Caco-2 (cell line): Measurements from ENCODE around the gene C2. TPM values are rescaled to one million over a fixed set of nuclear protein-coding genes. Genes with fewer than 3 reads are reported as not detected.

Experiments used
- BruUV-seq: library from RNA; stranded (reverse); fragments of 400-500 nt; replicated peaks from 2 replicates; lab custom pipeline; 2021; lab: Mats Ljungman, UMichigan
- CTCF ChIA-PET: fragments of 300-600 bp; sonication (Branson Sonifier 250); formaldehyde crosslinking; loops from one replicate; lab custom pipeline; 2022; ENCODE audit warnings: antibody characterized with exemption; lab: Charles Lee
- POLR2A ChIA-PET: fragments of 300-600 bp; sonication (Branson Sonifier 250); formaldehyde crosslinking; loops from one replicate; lab custom pipeline; 2022; ENCODE audit warnings: antibody characterized with exemption; lab: Charles Lee
- DNase-seq, 2 experiments: peaks; one replicate each; pipeline versions ENCODE4 v3.0.0 to v3.0.0-alpha.2; 2020 to 2022
- H3K27me3 ChIP-seq: replicated peaks from 2 replicates; pipeline ENCODE4 v1.6.0; 2011; ENCODE audit warnings: low read length; ENCODE audit not compliant: control insufficient read depth, insufficient read depth
- H3K36me3 ChIP-seq: 2 replicates; pipeline ENCODE4 v1.5.1; 2011; ENCODE audit warnings: low read length; ENCODE audit not compliant: control insufficient read depth, insufficient read depth
- H3K4me1 ChIP-seq: fragments of 250-450 bp; sonication (Bioruptor Pico); 2 replicates; pipeline ENCODE4 v1.5.1; 2020; ENCODE audit warnings: mild to moderate bottlenecking
- H3K4me3 ChIP-seq: 2 replicates; pipeline ENCODE4 v1.5.1; 2011; ENCODE audit warnings: low read depth, mild to moderate bottlenecking, control low read depth, low read length
- H3K9me3 ChIP-seq: fragments of 250-450 bp; sonication (Bioruptor Pico); 2 replicates; pipeline ENCODE4 v1.5.1; 2020; ENCODE audit warnings: mild to moderate bottlenecking, moderate library complexity
- H3K27ac Mint-ChIP-seq: one replicate; pipeline ENCODE4 v1.8.0; 2022; ENCODE audit warnings: mixed read lengths; ENCODE audit not compliant: unreplicated experiment
- H3K27me3 Mint-ChIP-seq: one replicate; pipeline ENCODE4 v1.8.0; 2022; ENCODE audit warnings: mixed read lengths; ENCODE audit not compliant: insufficient read depth, unreplicated experiment
- H3K36me3 Mint-ChIP-seq: one replicate; pipeline ENCODE4 v1.8.0; 2022; ENCODE audit warnings: mild to moderate bottlenecking, mixed read lengths; ENCODE audit not compliant: insufficient read depth, unreplicated experiment
- H3K4me1 Mint-ChIP-seq: one replicate; pipeline ENCODE4 v1.8.0; 2022; ENCODE audit warnings: low read depth, mixed read lengths; ENCODE audit not compliant: unreplicated experiment
- H3K4me3 Mint-ChIP-seq: one replicate; pipeline ENCODE4 v1.8.0; 2022; ENCODE audit warnings: mild to moderate bottlenecking, moderate library complexity, mixed read lengths; ENCODE audit not compliant: unreplicated experiment
- H3K9me3 Mint-ChIP-seq: one replicate; pipeline ENCODE4 v1.8.0; 2022; ENCODE audit warnings: mixed read lengths; ENCODE audit not compliant: unreplicated experiment
- CTCF ChIP-seq, 2 experiments: fragments of 200-600 bp in 1 of 2; IDR thresholded peaks; 1 replicate in 1 of 2; 2 replicates in 1 of 2; pipeline versions ENCODE4 v1.5.1 to v1.8.0; 2011 to 2022; ENCODE audit warnings: antibody characterized with exemption in 1 of 2, control low read depth in 1 of 2, inconsistent platforms in 1 of 2, low read depth in 1 of 2, low read length in 1 of 2, mild to moderate bottlenecking in 1 of 2, moderate library complexity in 1 of 2; ENCODE audit not compliant: insufficient read depth in 1 of 2, severe bottlenecking in 1 of 2, unreplicated experiment in 1 of 2
- intact Hi-C: fragments of 100-400 bp; cut with micrococcal nuclease; formaldehyde crosslinking; loops from one replicate; pipeline ENCODE4 v1.10.0; 2022; ENCODE audit not compliant: unreplicated experiment
- total RNA-seq: library from RNA; stranded (reverse); gene quantifications from 2 replicates; pipeline ENCODE4 v1.2.3, GENCODE V29; 2022

The C2 gene
- total RNA-seq, 1 experiment from 2014 or later = 4.8 TPM

- H3K36me3 Mint-ChIP-seq = peaks cover 80% of the 10 kb centered on the region
- H3K4me3 Mint-ChIP-seq = peak overlapping the region; percentile 99
- POLR2A ChIA-PET = interaction anchor here (1.2 to 2.6 kb wide), 3 partner anchors 12 to 13 kb away, joined by 4 to 18 read pairs (median 7); partner anchors contain the start of genes CFB and DXO
- H3K9me3 ChIP-seq = no peaks in the 10 kb centered on the region
- BruUV-seq = TSS peak; percentile 67
- intact Hi-C loops = no loop called here
- peaks cover 3% of the 10 kb centered on the region; the same call in 1 of the 2 replicates for H3K4me1 ChIP-seq
- no peaks in the 10 kb centered on the region for H3K9me3 Mint-ChIP-seq
- H3K27ac Mint-ChIP-seq = peak overlapping the region; percentile 98
- CTCF ChIA-PET = interaction anchor here (0.6 to 1.7 kb wide), 2 partner anchors 13 to 57 kb away, joined by 5 read pairs; partner anchors contain the start of gene CFB
- peaks cover 18% of the 10 kb centered on the region for H3K4me1 Mint-ChIP-seq
- no peaks in the 10 kb centered on the region for H3K27me3 ChIP-seq
- no peak for TF ChIP-seq CTCF (IDR thresholded peaks at IDR 0.05; ENCODE audit: insufficient read depth in 1 of 2, low read depth in 1 of 2, low read length in 1 of 2, severe bottlenecking in 1 of 2, unreplicated experiment in 1 of 2)
- peak overlapping the region; percentile 74 for H3K4me3 ChIP-seq
- H3K27me3 Mint-ChIP-seq = no peaks in the 10 kb centered on the region
- DNase-seq = no peak
- peaks cover 13% of the 10 kb centered on the region for H3K36me3 ChIP-seq
These were observed 30.9 kb downstream of the C2 start for GRCh38 chr6:31958412-31958740.

GRCh38 chr6:31958741-31959739 lies 31.5 kb downstream of the C2 start, which contains the start of the genes NELFE and SKIC2:
Gene NELFE, minus strand, starts transcription at chr6:31958971. Its CDS starts 525 bp downstream, at chr6:31958446.
Gene SKIC2, plus strand, starts transcription at chr6:31959175. Its CDS starts 18 bp downstream, at chr6:31959193.
- CTCF ChIA-PET = interaction anchor here (0.6 to 1.7 kb wide), 5 partner anchors 13 to 802 kb away, joined by 3 to 5 read pairs (median 4); partner anchors contain the start of gene CFB
- POLR2A ChIA-PET = interaction anchor here (0.5 to 2.6 kb wide), 6 partner anchors 11 to 61 kb away, joined by 3 to 18 read pairs (median 6); partner anchors contain the start of genes CFB, DXO and ZBTB12
- Mint-ChIP-seq H3K27ac (peak within 1 kb of the TSS; percentile 98), H3K9me3 (no peaks in the 10 kb centered on the region), H3K27me3 (no peaks in the 10 kb centered on the region), H3K36me3 (peaks cover 80% of the 10 kb centered on the region), H3K4me3 (peak within 1 kb of the TSS; percentile 99), H3K4me1 (peaks cover 15% of the 10 kb centered on the region)
- peak; percentile 98 for DNase-seq
- H3K36me3 ChIP-seq = peaks cover 11% of the 10 kb centered on the region
- peaks cover 3% of the 10 kb centered on the region; the same call in 1 of the 2 replicates for H3K4me1 ChIP-seq
- intact Hi-C loops = loop anchor here (1.0 kb wide), 2 partner anchors 13 to 14 kb away; partner anchors contain the start of gene DXO
- peak within 1 kb of the TSS; percentile 74 for H3K4me3 ChIP-seq
- H3K27me3 ChIP-seq = no peaks in the 10 kb centered on the region
- BruUV-seq = TSS peak; percentile 54
- H3K9me3 ChIP-seq = no peaks in the 10 kb centered on the region
- TF ChIP-seq CTCF (IDR thresholded peaks at IDR 0.05; ENCODE audit: insufficient read depth in 1 of 2, low read depth in 1 of 2, low read length in 1 of 2, severe bottlenecking in 1 of 2, unreplicated experiment in 1 of 2) = no peak

DNA sequence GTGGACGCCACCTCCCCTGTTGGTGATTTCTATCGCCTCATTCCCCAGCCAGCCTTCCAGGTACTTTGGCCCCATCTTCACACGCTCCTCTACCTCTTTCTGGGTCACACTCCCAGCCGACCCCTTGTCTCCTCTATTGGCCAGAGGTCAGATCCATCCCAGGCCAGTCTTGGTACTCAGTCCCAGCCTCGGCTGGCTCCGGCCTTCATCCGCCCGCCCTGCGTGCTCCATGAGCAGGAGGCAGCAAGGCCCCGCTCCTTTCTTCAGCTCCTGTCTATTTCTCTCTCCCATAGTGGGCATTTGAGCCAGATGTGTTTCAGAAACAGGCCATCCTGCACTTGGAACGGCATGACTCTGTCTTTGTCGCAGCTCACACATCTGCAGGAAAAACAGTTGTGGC lies 34.1 kb downstream of the C2 start:
- no peaks in the 10 kb centered on the region for H3K9me3 Mint-ChIP-seq
- Histone ChIP-seq H3K36me3 (peaks cover 10% of the 10 kb centered on the region), H3K4me1 (peaks cover 3% of the 10 kb centered on the region; the same call in 1 of the 2 replicates), H3K27me3 (no peaks in the 10 kb centered on the region), H3K9me3 (no peaks in the 10 kb centered on the region), H3K4me3 (no peak overlapping the region)
- BruUV-seq = no TSS peak
- H3K36me3 Mint-ChIP-seq = peaks cover 66% of the 10 kb centered on the region
- CTCF ChIA-PET = no interaction called here
- intact Hi-C loops = no loop called here
- no peaks in the 10 kb centered on the region for H3K27me3 Mint-ChIP-seq
- no peak overlapping the region for H3K4me3 Mint-ChIP-seq
- H3K27ac Mint-ChIP-seq = no peak overlapping the region
- TF ChIP-seq CTCF (IDR thresholded peaks at IDR 0.05; ENCODE audit: insufficient read depth in 1 of 2, low read depth in 1 of 2, low read length in 1 of 2, severe bottlenecking in 1 of 2, unreplicated experiment in 1 of 2) = no peak
- POLR2A ChIA-PET = no interaction called here
- H3K4me1 Mint-ChIP-seq = peaks cover 15% of the 10 kb centered on the region
- no peak for DNase-seq
